Hepatocyte (in vitro differentiated cells): ENCODE measurements around the gene GALNT17.

Source experiments
- EZH2 ChIP-seq: fragments of 200-600 bp; sonication (generic); IDR thresholded peaks from 2 replicates; pipeline ENCODE4 v1.6.1; 2016; ENCODE audit warnings: antibody characterized with exemption, mild to moderate bottlenecking, borderline replicate concordance
- EZH2phosphoT487 ChIP-seq: fragments of 200-600 bp; sonication (generic); IDR thresholded peaks from one replicate; pipeline ENCODE4 v1.6.1; 2018; ENCODE audit warnings: antibody characterized with exemption, mild to moderate bottlenecking, low read depth, moderate library complexity; ENCODE audit not compliant: unreplicated experiment, severe bottlenecking
- TF ChIP-seq, protein P1 (sequence below): fragments of 200-600 bp; sonication (generic); IDR thresholded peaks from 2 replicates; pipeline ENCODE4 v1.5.1; 2016; ENCODE audit warnings: antibody characterized with exemption, mild to moderate bottlenecking; ENCODE audit not compliant: poor library complexity

DNA sequence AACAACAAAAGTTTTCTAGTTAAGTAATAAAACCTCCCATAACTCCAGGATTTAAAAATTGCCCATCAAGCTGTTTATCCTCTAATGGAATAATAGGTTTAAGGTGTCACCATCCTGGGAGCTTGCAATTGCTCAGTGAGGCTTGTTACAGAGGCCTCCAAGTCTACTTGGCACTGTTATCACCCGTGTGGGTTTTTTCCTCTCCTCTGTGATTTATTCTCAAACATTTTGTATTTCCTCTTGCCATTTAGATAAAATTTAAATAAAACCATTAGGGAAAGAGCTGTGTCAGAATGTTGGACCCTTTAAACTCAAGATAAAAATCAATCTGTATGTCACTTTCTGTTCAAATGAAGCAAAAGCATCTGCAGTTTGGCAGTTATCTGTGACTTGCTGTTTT lies 202.6 kb downstream of the GALNT17 start:
- TF ChIP-seq, protein P1, sequence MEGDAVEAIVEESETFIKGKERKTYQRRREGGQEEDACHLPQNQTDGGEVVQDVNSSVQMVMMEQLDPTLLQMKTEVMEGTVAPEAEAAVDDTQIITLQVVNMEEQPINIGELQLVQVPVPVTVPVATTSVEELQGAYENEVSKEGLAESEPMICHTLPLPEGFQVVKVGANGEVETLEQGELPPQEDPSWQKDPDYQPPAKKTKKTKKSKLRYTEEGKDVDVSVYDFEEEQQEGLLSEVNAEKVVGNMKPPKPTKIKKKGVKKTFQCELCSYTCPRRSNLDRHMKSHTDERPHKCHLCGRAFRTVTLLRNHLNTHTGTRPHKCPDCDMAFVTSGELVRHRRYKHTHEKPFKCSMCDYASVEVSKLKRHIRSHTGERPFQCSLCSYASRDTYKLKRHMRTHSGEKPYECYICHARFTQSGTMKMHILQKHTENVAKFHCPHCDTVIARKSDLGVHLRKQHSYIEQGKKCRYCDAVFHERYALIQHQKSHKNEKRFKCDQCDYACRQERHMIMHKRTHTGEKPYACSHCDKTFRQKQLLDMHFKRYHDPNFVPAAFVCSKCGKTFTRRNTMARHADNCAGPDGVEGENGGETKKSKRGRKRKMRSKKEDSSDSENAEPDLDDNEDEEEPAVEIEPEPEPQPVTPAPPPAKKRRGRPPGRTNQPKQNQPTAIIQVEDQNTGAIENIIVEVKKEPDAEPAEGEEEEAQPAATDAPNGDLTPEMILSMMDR: no peak
- TF ChIP-seq EZH2 (no peak), EZH2phosphoT487 (no peak)
